Liver (tissue), 9 donors: ENCODE data around the gene NOS1AP. TPM values are rescaled to one million over a fixed set of nuclear protein-coding genes. Genes with fewer than 3 reads are reported as not detected.
A peak's percentile ranks its signal among the peaks of the same experiment; 100 is the strongest.

Source experiments
- DNase-seq: peaks from one replicate; pipeline ENCODE4 v3.0.0-alpha.2; 2017; ENCODE audit warnings: low spot score
- H3K27ac ChIP-seq, 2 donors: one replicate each; pipeline ENCODE4 v1.7.0; 2013; ENCODE audit warnings: inconsistent platforms in 2 of 2, low read length in 2 of 2, control low read depth in 1 of 2, low read depth in 1 of 2, mild to moderate bottlenecking in 1 of 2
- H3K27me3 ChIP-seq, 4 donors: one replicate each; pipeline versions ENCODE4 v1.6.1 to v1.7.0; 2013; ENCODE audit warnings: low read length in 3 of 4, inconsistent platforms in 1 of 4, mild to moderate bottlenecking in 1 of 4, moderate library complexity in 1 of 4; ENCODE audit not compliant: control insufficient read depth in 4 of 4, insufficient read depth in 4 of 4
- H3K36me3 ChIP-seq, 4 donors: one replicate each; pipeline versions ENCODE4 v1.6.1 to v1.7.0; 2013; ENCODE audit warnings: low read length in 3 of 4, mild to moderate bottlenecking in 3 of 4, low read depth in 1 of 4, moderate library complexity in 1 of 4; ENCODE audit not compliant: control insufficient read depth in 4 of 4, insufficient read depth in 3 of 4
- H3K4me1 ChIP-seq, 4 donors: one replicate each; pipeline versions ENCODE4 v1.6.1 to v1.7.0; 2013; ENCODE audit warnings: low read length in 3 of 4, mild to moderate bottlenecking in 3 of 4, moderate library complexity in 1 of 4; ENCODE audit not compliant: control insufficient read depth in 4 of 4, insufficient read depth in 4 of 4
- H3K4me3 ChIP-seq, 3 donors: one replicate each; pipeline versions ENCODE4 v1.6.1 to v1.7.0; 2013; ENCODE audit warnings: low read length in 3 of 3, control low read depth in 1 of 3, low read depth in 1 of 3, mild to moderate bottlenecking in 1 of 3
- H3K9ac ChIP-seq, 2 donors: one replicate each; pipeline ENCODE4 v1.7.0; 2013; ENCODE audit warnings: low read length in 2 of 2, mild to moderate bottlenecking in 2 of 2, moderate library complexity in 2 of 2, control low read depth in 1 of 2, low read depth in 1 of 2
- H3K9me3 ChIP-seq, 4 donors: one replicate each; pipeline versions ENCODE4 v1.6.1 to v1.7.0; 2013; ENCODE audit warnings: low read length in 3 of 4; ENCODE audit not compliant: control insufficient read depth in 4 of 4
- EGR1 ChIP-seq, 2 donors: IDR thresholded peaks; 2 replicates each; pipeline ENCODE4 v1.6.1; 2016 to 2018; ENCODE audit warnings: antibody characterized with exemption in 2 of 2, low read depth in 2 of 2
- FOXA1 ChIP-seq: IDR thresholded peaks from 2 replicates; pipeline ENCODE4 v1.6.1; 2016; ENCODE audit warnings: antibody characterized with exemption
- GABPA ChIP-seq, 2 donors: IDR thresholded peaks in 1 of 2; conservative IDR thresholded peaks in 1 of 2; 2 replicates each; pipeline ENCODE4 v1.6.1; 2016; ENCODE audit warnings: antibody characterized with exemption in 2 of 2, mild to moderate bottlenecking in 1 of 2, moderate library complexity in 1 of 2
- HNF4A ChIP-seq, 2 donors: conservative IDR thresholded peaks; 2 replicates each; pipeline ENCODE4 v1.6.1; 2016; ENCODE audit warnings: antibody characterized with exemption in 2 of 2, mild to moderate bottlenecking in 2 of 2
- JUND ChIP-seq, 2 donors: IDR thresholded peaks; 2 replicates each; pipeline ENCODE4 v1.6.1; 2016; ENCODE audit warnings: antibody characterized with exemption in 2 of 2
- NR2F2 ChIP-seq: IDR thresholded peaks from 2 replicates; pipeline ENCODE4 v1.6.1; 2016; ENCODE audit warnings: antibody characterized with exemption
- RXRA ChIP-seq, 2 donors: IDR thresholded peaks; 2 replicates each; pipeline ENCODE4 v1.6.1; 2017 to 2018; ENCODE audit warnings: antibody characterized with exemption in 2 of 2, mild to moderate bottlenecking in 1 of 2
- SP1 ChIP-seq: IDR thresholded peaks from 2 replicates; pipeline ENCODE4 v1.6.1; 2018; ENCODE audit warnings: antibody characterized with exemption, mild to moderate bottlenecking
- WGBS: extraction: QIAGEN DNeasy Blood & Tissue Kit; methylation state at CpG from one replicate; pipeline ENCODE4 v1.1.7; 2013; 5-methylcytosine and 5-hydroxymethylcytosine counted together
- polyA plus RNA-seq, 2 donors: library from polyadenylated mRNA; stranded (reverse) in 1 of 2; unstranded in 1 of 2; fragments of 200-250 nt in 1 of 2; fragments of >200 nt in 1 of 2; fragmentation: Nextera tagmentation in 1 of 2; extraction: Ambion mirVana in 1 of 2; gene quantifications; one replicate each; pipeline versions ENCODE4 v1.2.1 to v1.2.3, GENCODE V29; 2013 to 2015
- total RNA-seq, 2 donors: library from RNA; depleted of rRNA; stranded (reverse); fragments of >200 nt; gene quantifications; one replicate each; pipeline ENCODE4 v1.2.3, GENCODE V29; 2014
- TF ChIP-seq, protein P1 (sequence below): IDR thresholded peaks from 2 replicates; pipeline ENCODE4 v1.6.1; 2016; ENCODE audit warnings: antibody characterized with exemption
- TF ChIP-seq, protein P2 (sequence below): fragments of 150-350 bp; IDR thresholded peaks from 2 replicates; pipeline ENCODE4 v1.5.1; 2017; ENCODE audit warnings: improper control_type of control experiment, low read depth, low read length; ENCODE audit not compliant: missing input control
- TF ChIP-seq, protein P3 (sequence below): IDR thresholded peaks from 2 replicates; pipeline ENCODE4 v1.6.1; 2016; ENCODE audit warnings: antibody characterized with exemption
- donor health status: healthy.
- donor health status: healthy.
- donor health status: healthy.
- donor health status: healthy.
- donor health status: healthy.

Gene NOS1AP
- total and polyA plus RNA-seq, 4 donors = 1.4 to 13.0 (median 4.5) TPM

GRCh38 chr1:162233066-162233465 lies 163.6 kb downstream of the NOS1AP start:
- peaks cover 18 to 76% (median 60%) of the 10 kb centered on the region in 4 donors for H3K4me1 ChIP-seq
- no peak for TF ChIP-seq NR2F2
- TF ChIP-seq, protein P1, sequence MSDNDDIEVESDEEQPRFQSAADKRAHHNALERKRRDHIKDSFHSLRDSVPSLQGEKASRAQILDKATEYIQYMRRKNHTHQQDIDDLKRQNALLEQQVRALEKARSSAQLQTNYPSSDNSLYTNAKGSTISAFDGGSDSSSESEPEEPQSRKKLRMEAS = no peak
- TF ChIP-seq RXRA (IDR thresholded peaks at IDR 0.05) = peak in 1 of 2 donors; percentile 4
- no peak for TF ChIP-seq GABPA (IDR thresholded peaks at IDR 0.05 in 1 of 2, conservative IDR thresholded peaks at IDR 0.05 in 1 of 2)
- TF ChIP-seq, protein P2, sequence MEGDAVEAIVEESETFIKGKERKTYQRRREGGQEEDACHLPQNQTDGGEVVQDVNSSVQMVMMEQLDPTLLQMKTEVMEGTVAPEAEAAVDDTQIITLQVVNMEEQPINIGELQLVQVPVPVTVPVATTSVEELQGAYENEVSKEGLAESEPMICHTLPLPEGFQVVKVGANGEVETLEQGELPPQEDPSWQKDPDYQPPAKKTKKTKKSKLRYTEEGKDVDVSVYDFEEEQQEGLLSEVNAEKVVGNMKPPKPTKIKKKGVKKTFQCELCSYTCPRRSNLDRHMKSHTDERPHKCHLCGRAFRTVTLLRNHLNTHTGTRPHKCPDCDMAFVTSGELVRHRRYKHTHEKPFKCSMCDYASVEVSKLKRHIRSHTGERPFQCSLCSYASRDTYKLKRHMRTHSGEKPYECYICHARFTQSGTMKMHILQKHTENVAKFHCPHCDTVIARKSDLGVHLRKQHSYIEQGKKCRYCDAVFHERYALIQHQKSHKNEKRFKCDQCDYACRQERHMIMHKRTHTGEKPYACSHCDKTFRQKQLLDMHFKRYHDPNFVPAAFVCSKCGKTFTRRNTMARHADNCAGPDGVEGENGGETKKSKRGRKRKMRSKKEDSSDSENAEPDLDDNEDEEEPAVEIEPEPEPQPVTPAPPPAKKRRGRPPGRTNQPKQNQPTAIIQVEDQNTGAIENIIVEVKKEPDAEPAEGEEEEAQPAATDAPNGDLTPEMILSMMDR = no peak
- TF ChIP-seq HNF4A (conservative IDR thresholded peaks at IDR 0.05) = no peak
- no peak for TF ChIP-seq SP1
- peak overlapping the region in 1 of 2 donors; percentile 67 for H3K27ac ChIP-seq

DNA sequence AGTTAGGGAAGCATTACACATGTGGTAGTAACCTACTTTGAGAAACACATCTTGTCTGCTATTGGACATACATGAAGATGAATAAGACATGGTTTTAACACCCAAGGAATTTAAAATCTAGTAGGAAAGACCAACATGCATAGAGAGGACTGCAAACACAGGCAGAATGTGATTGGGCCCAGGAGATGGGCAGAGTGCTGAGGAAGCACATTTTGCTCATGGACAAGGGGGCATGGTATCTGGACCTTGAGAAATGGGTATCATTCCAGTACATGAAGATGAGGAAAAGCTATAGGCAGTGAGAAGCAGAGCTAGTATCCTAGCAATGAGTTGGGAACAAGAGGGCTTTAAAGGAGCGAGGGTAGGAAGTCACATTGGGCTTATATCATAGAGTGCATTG lies 164.4 kb downstream of the NOS1AP start:
- H3K4me3 ChIP-seq = no peak overlapping the region
- peaks cover 18 to 76% (median 60%) of the 10 kb centered on the region in 4 donors for H3K4me1 ChIP-seq
- H3K9me3 ChIP-seq = no peaks in the 10 kb centered on the region
- no peak for TF ChIP-seq NR2F2
- DNase-seq = no peak
- 96% methylated on average over 1 of the region's 1 CpG for WGBS
- peak overlapping the region in 1 of 2 donors; percentile 13 for H3K27ac ChIP-seq
- no peak overlapping the region for H3K9ac ChIP-seq
- H3K36me3 ChIP-seq = no peaks in the 10 kb centered on the region
- H3K27me3 ChIP-seq = no peaks in the 10 kb centered on the region

More at GRCh38 chr1:162233066-162233465, 163.6 kb downstream of the NOS1AP start:
- Histone ChIP-seq H3K27me3 (no peaks in the 10 kb centered on the region), H3K9me3 (no peaks in the 10 kb centered on the region), H3K36me3 (no peaks in the 10 kb centered on the region), H3K9ac (no peak overlapping the region), H3K4me3 (no peak overlapping the region)
- no peak for DNase-seq
- 88% methylated on average over 1 of the region's 1 CpG for WGBS

GRCh38 chr1:162234571-162234970 lies 165.1 kb downstream of the NOS1AP start:
- 86% methylated on average over 2 of the region's 2 CpGs for WGBS

More at GRCh38 chr1:162234571-162234970, 165.1 kb downstream of the NOS1AP start:
- no peak for TF ChIP-seq FOXA1
- TF ChIP-seq, protein P2 = no peak
- no peak for TF ChIP-seq JUND (IDR thresholded peaks at IDR 0.05)
- no peak for TF ChIP-seq HNF4A (conservative IDR thresholded peaks at IDR 0.05)
- no peak for TF ChIP-seq EGR1 (IDR thresholded peaks at IDR 0.05; ENCODE audit: low read depth in 2 of 2)
- TF ChIP-seq, protein P3, sequence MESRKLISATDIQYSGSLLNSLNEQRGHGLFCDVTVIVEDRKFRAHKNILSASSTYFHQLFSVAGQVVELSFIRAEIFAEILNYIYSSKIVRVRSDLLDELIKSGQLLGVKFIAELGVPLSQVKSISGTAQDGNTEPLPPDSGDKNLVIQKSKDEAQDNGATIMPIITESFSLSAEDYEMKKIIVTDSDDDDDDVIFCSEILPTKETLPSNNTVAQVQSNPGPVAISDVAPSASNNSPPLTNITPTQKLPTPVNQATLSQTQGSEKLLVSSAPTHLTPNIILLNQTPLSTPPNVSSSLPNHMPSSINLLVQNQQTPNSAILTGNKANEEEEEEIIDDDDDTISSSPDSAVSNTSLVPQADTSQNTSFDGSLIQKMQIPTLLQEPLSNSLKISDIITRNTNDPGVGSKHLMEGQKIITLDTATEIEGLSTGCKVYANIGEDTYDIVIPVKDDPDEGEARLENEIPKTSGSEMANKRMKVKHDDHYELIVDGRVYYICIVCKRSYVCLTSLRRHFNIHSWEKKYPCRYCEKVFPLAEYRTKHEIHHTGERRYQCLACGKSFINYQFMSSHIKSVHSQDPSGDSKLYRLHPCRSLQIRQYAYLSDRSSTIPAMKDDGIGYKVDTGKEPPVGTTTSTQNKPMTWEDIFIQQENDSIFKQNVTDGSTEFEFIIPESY = no peak
- H3K4me1 ChIP-seq = peaks cover 18 to 75% (median 58%) of the 10 kb centered on the region in 4 donors
- peak overlapping the region; percentile 44 to 75 for H3K27ac ChIP-seq
- no peaks in the 10 kb centered on the region for H3K27me3 ChIP-seq
- DNase-seq = no peak
- H3K36me3 ChIP-seq = no peaks in the 10 kb centered on the region
- no peak overlapping the region for H3K4me3 ChIP-seq
- no peaks in the 10 kb centered on the region for H3K9me3 ChIP-seq
- H3K9ac ChIP-seq = peak overlapping the region in 1 of 2 donors; percentile 19
